ENCODE measurements around the gene WSCD2.
A peak's percentile ranks its signal among the peaks of the same experiment; 100 is the strongest.

WSCD2 gene

GRCh38 chr12:108116699-108117098 is 12.4 kb upstream of the WSCD2 start:
- peak overlapping the region; percentile 42 for H3K9ac ChIP-seq (ENCODE audit: low read depth, low read length, poor library complexity, severe bottlenecking)
- H3K4me1 ChIP-seq (ENCODE audit: insufficient read depth, low read length, poor library complexity, severe bottlenecking): peaks cover 22% of the 10 kb centered on the region
- no peak for TF ChIP-seq CTCF (conservative IDR thresholded peaks at IDR 0.05; ENCODE audit: low read length)
- no peak for TF ChIP-seq EZH2phosphoT487 (IDR thresholded peaks at IDR 0.05; ENCODE audit: borderline replicate concordance)
- no peaks in the 10 kb centered on the region for H3K36me3 ChIP-seq (ENCODE audit: insufficient read depth, low read length)
- H2AFZ ChIP-seq (ENCODE audit: low read length): no peak overlapping the region
- H4K20me1 ChIP-seq (ENCODE audit: insufficient read depth, low read length, poor library complexity, severe bottlenecking): no peaks in the 10 kb centered on the region
- H3K79me2 ChIP-seq (ENCODE audit: insufficient read depth, low read length): no peaks in the 10 kb centered on the region
- no peaks in the 10 kb centered on the region for H3F3A ChIP-seq (ENCODE audit: low read depth)
- H3K4me2 ChIP-seq (ENCODE audit: low read depth, low read length, poor library complexity, severe bottlenecking): no peak overlapping the region
- no peak overlapping the region for H3K4me3 ChIP-seq (ENCODE audit: low read length, poor library complexity, severe bottlenecking)
- H3K27me3 ChIP-seq (ENCODE audit: insufficient read depth, low read length, poor library complexity, severe bottlenecking): no peaks in the 10 kb centered on the region
- no peaks in the 10 kb centered on the region for H3K9me2 ChIP-seq (replicated peaks; ENCODE audit: low read depth, low read length)
- H3K9me3 ChIP-seq (ENCODE audit: insufficient read depth, low read depth, low read length): no peaks in the 10 kb centered on the region

GRCh38 chr12:108117163-108117849 is 11.8 kb upstream of the WSCD2 start:
- TF ChIP-seq EZH2phosphoT487 (IDR thresholded peaks at IDR 0.05; ENCODE audit: borderline replicate concordance) (no peak), CTCF (conservative IDR thresholded peaks at IDR 0.05; ENCODE audit: low read length) (no peak)

GRCh38 chr12:108117902-108118301 is 11.2 kb upstream of the WSCD2 start:
- TF ChIP-seq EZH2phosphoT487 (IDR thresholded peaks at IDR 0.05; ENCODE audit: borderline replicate concordance) (no peak), CTCF (conservative IDR thresholded peaks at IDR 0.05; ENCODE audit: low read length) (no peak)
- Histone ChIP-seq H3K4me2 (ENCODE audit: low read depth, low read length, poor library complexity, severe bottlenecking) (no peak overlapping the region), H3F3A (ENCODE audit: low read depth) (no peaks in the 10 kb centered on the region), H3K36me3 (ENCODE audit: insufficient read depth, low read length) (no peaks in the 10 kb centered on the region), H3K9me3 (ENCODE audit: insufficient read depth, low read depth, low read length) (no peaks in the 10 kb centered on the region), H3K9me2 (replicated peaks; ENCODE audit: low read depth, low read length) (no peaks in the 10 kb centered on the region), H3K4me3 (ENCODE audit: low read length, poor library complexity, severe bottlenecking) (no peak overlapping the region), H3K79me2 (ENCODE audit: insufficient read depth, low read length) (no peaks in the 10 kb centered on the region), H2AFZ (ENCODE audit: low read length) (no peak overlapping the region), H3K27me3 (ENCODE audit: insufficient read depth, low read length, poor library complexity, severe bottlenecking) (no peaks in the 10 kb centered on the region), H3K4me1 (ENCODE audit: insufficient read depth, low read length, poor library complexity, severe bottlenecking) (peaks cover 22% of the 10 kb centered on the region), H4K20me1 (ENCODE audit: insufficient read depth, low read length, poor library complexity, severe bottlenecking) (no peaks in the 10 kb centered on the region), H3K9ac (ENCODE audit: low read depth, low read length, poor library complexity, severe bottlenecking) (no peak overlapping the region)

More at GRCh38 chr12:108117163-108117849, 11.8 kb upstream of the WSCD2 start:
- no peaks in the 10 kb centered on the region for H3K36me3 ChIP-seq (ENCODE audit: insufficient read depth, low read length)
- H3K4me1 ChIP-seq (ENCODE audit: insufficient read depth, low read length, poor library complexity, severe bottlenecking): peaks cover 22% of the 10 kb centered on the region
- no peaks in the 10 kb centered on the region for H3K27me3 ChIP-seq (ENCODE audit: insufficient read depth, low read length, poor library complexity, severe bottlenecking)
- no peak overlapping the region for H3K4me3 ChIP-seq (ENCODE audit: low read length, poor library complexity, severe bottlenecking)
- H3K9me2 ChIP-seq (replicated peaks; ENCODE audit: low read depth, low read length): no peaks in the 10 kb centered on the region
- no peaks in the 10 kb centered on the region for H3F3A ChIP-seq (ENCODE audit: low read depth)
- H4K20me1 ChIP-seq (ENCODE audit: insufficient read depth, low read length, poor library complexity, severe bottlenecking): no peaks in the 10 kb centered on the region
- H3K79me2 ChIP-seq (ENCODE audit: insufficient read depth, low read length): no peaks in the 10 kb centered on the region
- no peak overlapping the region for H2AFZ ChIP-seq (ENCODE audit: low read length)
- H3K4me2 ChIP-seq (ENCODE audit: low read depth, low read length, poor library complexity, severe bottlenecking): no peak overlapping the region
- peak overlapping the region; percentile 42 for H3K9ac ChIP-seq (ENCODE audit: low read depth, low read length, poor library complexity, severe bottlenecking)
- H3K9me3 ChIP-seq (ENCODE audit: insufficient read depth, low read depth, low read length): no peaks in the 10 kb centered on the region

All from Loucy (cell line).